Hepatocyte (in vitro differentiated cells): Measurements from ENCODE around the gene C2CD3. TPM values are rescaled to one million over a fixed set of nuclear protein-coding genes. Genes with fewer than 3 reads are reported as not detected.

Source experiments
- DNase-seq: peaks from one replicate; pipeline ENCODE4 v3.0.0-alpha.2; 2016; ENCODE audit warnings: low spot score
- H2AFZ ChIP-seq: fragments of 200-600 bp; sonication (generic); 2 replicates; pipeline ENCODE4 v1.6.0; 2016; ENCODE audit warnings: antibody characterized with exemption, mild to moderate bottlenecking
- H3K27ac ChIP-seq: fragments of 200-600 bp; sonication (generic); 2 replicates; pipeline ENCODE4 v1.5.1; 2016; ENCODE audit warnings: mild to moderate bottlenecking
- H3K27me3 ChIP-seq: fragments of 200-600 bp; sonication (generic); 2 replicates; pipeline ENCODE4 v1.6.1; 2016
- H3K36me3 ChIP-seq: fragments of 200-600 bp; sonication (generic); replicated peaks from 2 replicates; pipeline ENCODE4 v1.5.1; 2016; ENCODE audit warnings: low read depth; ENCODE audit not compliant: insufficient read depth
- H3K4me1 ChIP-seq: fragments of 200-600 bp; sonication (generic); 2 replicates; pipeline ENCODE4 v1.5.1; 2016; ENCODE audit warnings: mild to moderate bottlenecking, moderate library complexity; ENCODE audit not compliant: insufficient read depth
- H3K4me2 ChIP-seq: fragments of 200-600 bp; sonication (generic); 2 replicates; pipeline ENCODE4 v1.6.0; 2016
- H3K4me3 ChIP-seq: fragments of 200-600 bp; sonication (generic); 2 replicates; pipeline ENCODE4 v1.5.1; 2016; ENCODE audit warnings: mild to moderate bottlenecking
- H3K79me2 ChIP-seq: fragments of 200-600 bp; sonication (generic); 2 replicates; pipeline ENCODE4 v1.6.0; 2017; ENCODE audit warnings: mild to moderate bottlenecking
- H3K9me2 ChIP-seq: fragments of 200-600 bp; sonication (generic); replicated peaks from 2 replicates; pipeline ENCODE4 v1.6.0; 2017; ENCODE audit warnings: mild to moderate bottlenecking; ENCODE audit not compliant: insufficient read depth
- H3K9me3 ChIP-seq: fragments of 200-600 bp; sonication (generic); 2 replicates; pipeline ENCODE4 v1.5.1; 2016; ENCODE audit warnings: low read depth, mild to moderate bottlenecking
- H4K20me1 ChIP-seq: fragments of 200-600 bp; sonication (generic); 2 replicates; pipeline ENCODE4 v1.6.0; 2016; ENCODE audit warnings: mild to moderate bottlenecking; ENCODE audit not compliant: insufficient read depth, poor library complexity, severe bottlenecking
- CTCF ChIP-seq: fragments of 200-600 bp; sonication (generic); IDR thresholded peaks from 2 replicates; pipeline ENCODE4 v1.5.1; 2016; ENCODE audit warnings: antibody characterized with exemption, mild to moderate bottlenecking; ENCODE audit not compliant: poor library complexity
- EZH2 ChIP-seq: fragments of 200-600 bp; sonication (generic); IDR thresholded peaks from 2 replicates; pipeline ENCODE4 v1.6.1; 2016; ENCODE audit warnings: antibody characterized with exemption, mild to moderate bottlenecking, borderline replicate concordance
- EZH2phosphoT487 ChIP-seq: fragments of 200-600 bp; sonication (generic); IDR thresholded peaks from one replicate; pipeline ENCODE4 v1.6.1; 2018; ENCODE audit warnings: antibody characterized with exemption, mild to moderate bottlenecking, low read depth, moderate library complexity; ENCODE audit not compliant: unreplicated experiment, severe bottlenecking
- whole genome bisulfite sequencing: methylation state at CpG from one replicate; pipeline ENCODE4 v1.1.6; 2016; ENCODE audit warnings: low lambda C conversion rate; ENCODE audit errors: missing lambda C conversion rate; 5-methylcytosine and 5-hydroxymethylcytosine counted together
- polyA plus RNA-seq: library from polyadenylated mRNA; unstranded; fragments of >200 nt; fragmentation: Nextera tagmentation; extraction: Ambion mirVana; gene quantifications from 2 replicates; pipeline ENCODE4 v1.2.1, GENCODE V29; 2016
- total RNA-seq: library from RNA; depleted of rRNA; stranded (reverse); fragments of >200 nt; gene quantifications from 2 replicates; pipeline ENCODE4 v1.2.3, GENCODE V29; 2014

C2CD3 gene, protein sequence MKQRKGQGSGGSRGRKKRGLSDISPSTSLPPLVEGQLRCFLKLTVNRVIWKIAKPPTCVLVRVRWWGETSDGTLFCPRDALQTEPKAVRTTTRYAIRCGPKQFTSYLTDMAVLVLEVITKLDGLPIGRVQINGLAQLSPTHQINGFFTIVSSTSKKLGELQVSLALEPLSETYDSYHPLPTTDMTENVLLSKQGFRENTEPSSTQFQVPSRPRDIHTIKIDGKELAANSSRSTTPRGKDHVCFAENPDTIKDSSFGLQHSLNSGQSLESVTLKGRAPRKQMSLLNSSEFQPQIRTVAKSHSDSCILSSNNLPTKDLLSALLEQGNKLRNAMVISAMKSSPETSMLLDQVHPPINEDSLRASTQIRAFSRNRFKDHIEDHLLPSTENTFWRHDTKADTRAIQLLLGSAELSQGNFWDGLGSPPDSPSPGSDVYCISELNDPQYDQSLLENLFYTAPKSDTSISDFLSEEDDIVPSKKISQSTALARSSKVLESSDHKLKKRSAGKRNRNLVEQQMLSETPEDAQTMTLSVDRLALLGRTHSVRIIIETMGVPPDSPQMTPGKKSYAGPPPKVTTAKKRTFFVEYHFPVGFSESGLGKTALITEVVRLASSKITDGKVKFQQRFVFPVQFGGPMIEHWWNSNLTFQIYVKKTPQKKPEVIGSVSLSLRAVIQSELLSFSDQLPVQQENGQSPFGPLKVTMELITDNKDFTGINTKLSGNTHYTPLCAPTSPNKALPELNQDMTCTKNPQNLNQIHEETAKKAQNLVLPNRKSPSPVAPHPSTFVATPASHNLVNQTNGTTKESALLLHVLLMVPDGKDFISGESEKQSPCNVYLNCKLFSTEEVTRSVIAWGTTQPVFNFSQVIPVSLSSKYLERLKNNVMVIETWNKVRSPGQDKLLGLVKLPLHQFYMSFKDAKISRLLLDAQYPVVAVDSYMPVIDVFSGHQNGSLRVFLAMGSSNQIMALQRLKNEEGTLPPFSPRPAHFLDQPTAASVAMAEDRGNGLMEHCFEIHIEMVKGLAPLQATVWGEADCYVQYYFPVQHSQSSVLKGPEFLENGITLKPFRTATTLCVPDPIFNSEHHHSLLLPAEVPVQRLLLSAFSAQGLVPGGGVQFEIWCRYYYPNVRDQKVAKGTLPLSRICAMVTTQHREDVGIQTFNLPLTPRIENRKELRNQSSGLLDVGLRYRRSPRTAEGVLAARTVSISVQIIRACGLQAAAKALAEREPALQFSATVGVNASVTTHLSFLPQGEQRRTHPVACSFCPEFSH (N-terminal part only)
- 15.4 and 16.3 TPM in 2 replicates for total RNA-seq
- polyA plus RNA-seq: 9.6 and 9.8 TPM in 2 replicates

DNA sequence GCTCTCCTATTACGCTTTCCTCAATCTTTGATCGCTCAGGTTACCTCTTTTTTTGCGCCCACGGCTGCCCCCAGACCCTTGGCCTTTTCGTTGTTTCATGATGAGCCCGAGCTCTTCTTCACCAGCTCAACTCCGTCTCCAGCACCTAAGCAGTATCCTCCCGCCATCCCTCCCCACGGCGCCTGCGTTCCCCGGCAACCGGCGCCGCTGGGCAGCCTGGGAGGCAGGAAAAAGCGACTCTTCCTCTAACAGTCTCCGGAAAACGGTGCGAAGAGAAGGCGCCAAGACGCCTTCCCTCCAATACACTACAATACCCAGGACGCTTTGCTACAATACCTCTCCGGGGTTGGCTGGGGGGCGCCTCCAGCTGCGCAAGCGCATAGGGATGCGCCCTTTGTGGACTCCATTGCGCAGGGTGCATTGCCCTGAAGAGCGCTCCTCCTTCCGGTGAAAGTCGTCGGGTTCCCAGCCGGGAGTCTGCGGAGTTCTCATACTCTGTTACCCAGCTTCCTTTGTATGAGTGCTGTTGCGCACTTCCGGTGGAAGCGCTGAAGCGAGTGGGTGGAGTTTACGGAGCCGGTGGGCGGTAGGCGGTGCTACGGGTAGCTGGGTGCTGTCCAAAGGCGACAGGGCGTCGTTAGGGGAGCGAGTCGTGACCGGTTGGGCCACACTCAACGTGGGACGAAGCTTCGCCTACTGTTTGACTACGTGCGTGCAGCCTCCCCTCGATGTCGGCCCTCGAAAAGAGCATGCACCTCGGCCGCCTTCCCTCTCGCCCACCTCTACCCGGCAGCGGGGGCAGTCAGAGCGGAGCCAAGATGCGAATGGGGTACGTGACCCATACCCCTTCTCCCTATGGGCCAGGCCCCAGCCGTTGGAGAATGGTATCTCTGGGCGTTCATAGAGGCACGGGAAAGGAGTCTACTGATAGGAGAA, at the start of gene C2CD3, which contains the start of gene PPME1:
Gene C2CD3 (minus strand): TSS at position 309 of the 936 bp plus-strand sequence. CDS start 210 bp downstream, at position 99.
Gene PPME1 (plus strand): TSS at position 596 of the 936 bp plus-strand sequence. CDS start 133 bp downstream, at position 729.
- DNase-seq: peak; percentile 99
- Histone ChIP-seq H3K4me1 (peaks cover 21% of the 10 kb centered on the region), H3K36me3 (no peaks in the 10 kb centered on the region), H3K9me2 (no peaks in the 10 kb centered on the region), H4K20me1 (no peaks in the 10 kb centered on the region), H3K4me3 (peak within 1 kb of the TSS; percentile 51), H3K79me2 (peaks cover 65% of the 10 kb centered on the region), H3K27ac (peak within 1 kb of the TSS; percentile 87), H3K4me2 (peak within 1 kb of the TSS; percentile 88), H2AFZ (peak within 1 kb of the TSS; percentile 88), H3K27me3 (no peaks in the 10 kb centered on the region), H3K9me3 (no peaks in the 10 kb centered on the region)
- WGBS: 1% methylated on average over 66 of the region's 68 CpGs
- TF ChIP-seq CTCF: peak; percentile 24
- no peak for TF ChIP-seq EZH2phosphoT487
- no peak for TF ChIP-seq EZH2

DNA sequence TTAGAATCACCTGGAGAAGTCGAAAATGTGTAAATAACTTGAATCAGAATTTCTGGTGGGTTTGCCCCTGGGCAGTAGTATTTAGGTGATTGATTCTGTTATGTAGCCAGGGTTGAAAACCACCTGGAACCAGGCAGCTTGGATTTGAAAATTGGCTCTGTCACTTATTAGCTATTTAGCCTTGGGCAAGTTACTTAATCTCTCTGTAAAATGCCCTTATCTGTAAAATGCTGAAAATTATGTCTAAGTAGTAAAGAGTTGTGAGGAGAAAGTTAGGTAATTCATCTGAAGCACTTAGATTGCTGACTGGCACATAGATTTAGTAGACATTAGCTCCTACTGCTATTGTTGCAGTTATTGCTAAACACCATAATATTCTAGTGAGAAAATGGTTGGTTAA, 49.6 kb upstream of the C2CD3 start:
- no peak for TF ChIP-seq CTCF
- TF ChIP-seq EZH2: no peak
- no peak for TF ChIP-seq EZH2phosphoT487
- H2AFZ ChIP-seq: no peak overlapping the region
- no peak for DNase-seq
- no peak overlapping the region for H3K4me3 ChIP-seq
- WGBS: 63% methylated on average over 1 of the region's 1 CpG
- H3K36me3 ChIP-seq: no peaks in the 10 kb centered on the region
- H3K4me2 ChIP-seq: no peak overlapping the region
- no peaks in the 10 kb centered on the region for H4K20me1 ChIP-seq
- peaks cover 7% of the 10 kb centered on the region for H3K4me1 ChIP-seq
- no peak overlapping the region for H3K27ac ChIP-seq
- no peaks in the 10 kb centered on the region for H3K9me3 ChIP-seq
- H3K79me2 ChIP-seq: no peaks in the 10 kb centered on the region
- H3K9me2 ChIP-seq: no peaks in the 10 kb centered on the region
- H3K27me3 ChIP-seq: no peaks in the 10 kb centered on the region

DNA sequence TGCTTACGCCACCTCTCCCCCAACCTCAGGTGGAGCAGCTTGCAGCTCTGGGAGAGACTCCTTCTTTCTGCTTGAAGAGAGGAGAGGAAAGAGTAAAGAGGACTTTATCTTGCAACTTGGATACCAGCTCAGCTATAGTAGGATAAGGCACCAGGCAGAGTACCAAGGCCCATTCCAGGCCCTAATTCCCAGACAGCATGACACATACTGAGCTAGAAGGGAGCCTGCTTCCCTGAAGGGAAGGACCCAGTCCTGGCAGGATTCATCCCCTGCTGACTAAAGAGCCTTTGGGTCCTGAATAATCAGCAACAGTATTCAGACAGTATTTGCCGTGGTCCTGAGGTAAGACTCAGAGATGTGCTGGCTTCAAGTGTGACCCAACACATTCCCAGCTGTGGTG, 41.7 kb upstream of the C2CD3 start:
- no peaks in the 10 kb centered on the region for H3K4me1 ChIP-seq
- no peaks in the 10 kb centered on the region for H3K27me3 ChIP-seq
- 97% methylated on average over 2 of the region's 2 CpGs for WGBS
- no peak overlapping the region for H3K4me3 ChIP-seq
- no peak overlapping the region for H3K4me2 ChIP-seq
- TF ChIP-seq EZH2phosphoT487: no peak
- TF ChIP-seq CTCF: no peak
- TF ChIP-seq EZH2: no peak
- DNase-seq: no peak
- H3K9me2 ChIP-seq: no peaks in the 10 kb centered on the region
- no peaks in the 10 kb centered on the region for H3K79me2 ChIP-seq
- no peaks in the 10 kb centered on the region for H4K20me1 ChIP-seq
- no peak overlapping the region for H2AFZ ChIP-seq
- H3K36me3 ChIP-seq: no peaks in the 10 kb centered on the region
- no peak overlapping the region for H3K27ac ChIP-seq
- no peaks in the 10 kb centered on the region for H3K9me3 ChIP-seq
